Activated CD4-positive, CD25-positive, alpha-beta regulatory T cell (primary cell): ENCODE results near the gene SLC4A1AP.
A peak's percentile ranks its signal among the peaks of the same experiment; 100 is the strongest.
"Not testable (repeated sequence)": the region's sequence is repeated elsewhere in the genome, so short reads cannot be mapped to it uniquely, and the experiment has no call there.

ENCODE experiments used
- DNase-seq, 4 experiments: peaks; one replicate each; lab custom pipeline; 2025; lab: John Stamatoyannopoulos, UW

Gene SLC4A1AP, protein sequence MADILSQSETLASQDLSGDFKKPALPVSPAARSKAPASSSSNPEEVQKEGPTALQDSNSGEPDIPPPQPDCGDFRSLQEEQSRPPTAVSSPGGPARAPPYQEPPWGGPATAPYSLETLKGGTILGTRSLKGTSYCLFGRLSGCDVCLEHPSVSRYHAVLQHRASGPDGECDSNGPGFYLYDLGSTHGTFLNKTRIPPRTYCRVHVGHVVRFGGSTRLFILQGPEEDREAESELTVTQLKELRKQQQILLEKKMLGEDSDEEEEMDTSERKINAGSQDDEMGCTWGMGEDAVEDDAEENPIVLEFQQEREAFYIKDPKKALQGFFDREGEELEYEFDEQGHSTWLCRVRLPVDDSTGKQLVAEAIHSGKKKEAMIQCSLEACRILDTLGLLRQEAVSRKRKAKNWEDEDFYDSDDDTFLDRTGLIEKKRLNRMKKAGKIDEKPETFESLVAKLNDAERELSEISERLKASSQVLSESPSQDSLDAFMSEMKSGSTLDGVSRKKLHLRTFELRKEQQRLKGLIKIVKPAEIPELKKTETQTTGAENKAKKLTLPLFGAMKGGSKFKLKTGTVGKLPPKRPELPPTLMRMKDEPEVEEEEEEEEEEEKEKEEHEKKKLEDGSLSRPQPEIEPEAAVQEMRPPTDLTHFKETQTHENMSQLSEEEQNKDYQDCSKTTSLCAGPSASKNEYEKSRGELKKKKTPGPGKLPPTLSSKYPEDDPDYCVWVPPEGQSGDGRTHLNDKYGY

DNA sequence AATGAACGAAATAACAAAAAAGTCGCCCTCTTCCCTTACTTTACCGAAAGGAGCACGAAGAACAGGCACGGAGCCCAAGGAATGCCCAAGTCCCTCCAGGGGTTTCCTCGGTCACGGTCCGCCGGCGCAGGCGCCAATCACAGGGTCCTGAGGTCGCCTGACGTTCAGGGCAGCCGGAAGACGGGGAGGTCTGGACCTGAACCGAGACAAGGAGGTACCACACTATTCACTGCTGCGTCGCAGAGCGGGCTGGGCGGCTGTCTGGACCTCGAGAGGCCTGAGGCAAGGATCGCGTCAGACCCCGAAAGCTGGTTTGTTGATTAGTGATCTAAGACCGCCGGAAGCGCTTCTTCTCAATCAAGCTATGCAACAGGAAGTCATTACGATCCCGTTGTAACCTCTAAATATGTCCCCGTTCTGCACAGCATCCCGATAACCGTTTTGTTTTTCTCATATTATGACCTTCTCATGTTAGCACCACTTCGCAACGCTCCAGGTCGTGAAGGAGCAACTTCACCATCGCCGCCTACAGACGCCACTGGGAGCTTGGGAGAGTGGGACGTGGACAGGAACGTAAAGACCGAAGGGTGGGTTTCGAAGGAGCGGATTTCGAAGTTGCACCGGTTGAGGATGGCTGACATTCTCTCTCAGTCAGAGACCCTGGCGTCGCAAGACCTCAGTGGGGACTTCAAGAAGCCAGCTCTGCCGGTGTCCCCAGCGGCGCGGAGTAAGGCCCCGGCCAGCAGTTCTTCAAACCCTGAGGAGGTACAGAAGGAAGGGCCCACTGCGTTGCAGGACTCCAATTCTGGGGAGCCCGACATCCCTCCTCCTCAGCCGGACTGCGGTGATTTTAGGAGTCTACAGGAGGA lies at the start of gene SLC4A1AP, which contains the start of gene SUPT7L:
TSS of gene SLC4A1AP (plus strand) at position 605 of the 869 bp plus-strand sequence. CDS start at position 631, 26 bp downstream.
TSS of gene SUPT7L (minus strand) at position 330 of the 869 bp plus-strand sequence. CDS start 1,422 bp downstream, outside the sequence.
- DNase-seq, result peak; percentile 41 to 61 (median 56)

DNA sequence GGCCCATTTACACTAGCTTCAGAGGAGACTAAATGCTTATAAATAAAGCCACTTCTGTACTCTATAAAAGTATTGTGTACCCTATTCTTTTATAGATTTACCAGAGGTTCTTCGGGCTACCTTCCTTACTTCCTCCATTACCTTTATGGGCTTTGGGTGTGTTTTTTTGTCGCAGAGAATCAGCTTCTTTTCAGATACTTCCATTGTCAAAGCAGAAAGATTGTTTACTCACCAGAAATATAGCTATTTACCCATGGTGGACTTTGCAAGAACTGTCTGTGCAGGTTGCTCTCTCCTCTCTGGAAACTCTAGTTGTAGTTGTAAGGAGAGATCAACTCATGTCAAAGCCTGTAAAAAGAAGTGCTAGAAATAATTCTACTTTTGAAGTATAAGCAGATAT lies 49.7 kb upstream of the SLC4A1AP start:
- no peak for DNase-seq

DNA sequence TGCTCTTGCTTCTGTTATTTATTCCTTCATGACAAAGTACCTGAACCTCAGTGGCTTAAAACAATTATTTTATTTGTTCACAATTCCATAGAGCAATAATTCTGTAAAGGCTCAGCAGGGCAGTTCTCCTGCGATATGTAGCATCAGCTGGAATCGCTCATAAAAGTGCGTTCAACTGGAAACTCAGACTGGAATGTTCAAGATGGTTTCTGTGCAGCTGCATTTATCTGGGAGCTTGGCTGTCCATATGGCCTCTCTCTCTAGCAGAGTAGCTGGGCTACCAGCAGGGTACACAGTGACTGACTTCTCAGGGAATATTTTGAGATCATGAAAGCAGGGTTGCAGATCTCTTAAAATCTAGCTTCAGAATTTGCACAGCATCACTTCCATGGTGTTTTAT lies 48.4 kb upstream of the SLC4A1AP start:
- DNase-seq, result no peak

DNA sequence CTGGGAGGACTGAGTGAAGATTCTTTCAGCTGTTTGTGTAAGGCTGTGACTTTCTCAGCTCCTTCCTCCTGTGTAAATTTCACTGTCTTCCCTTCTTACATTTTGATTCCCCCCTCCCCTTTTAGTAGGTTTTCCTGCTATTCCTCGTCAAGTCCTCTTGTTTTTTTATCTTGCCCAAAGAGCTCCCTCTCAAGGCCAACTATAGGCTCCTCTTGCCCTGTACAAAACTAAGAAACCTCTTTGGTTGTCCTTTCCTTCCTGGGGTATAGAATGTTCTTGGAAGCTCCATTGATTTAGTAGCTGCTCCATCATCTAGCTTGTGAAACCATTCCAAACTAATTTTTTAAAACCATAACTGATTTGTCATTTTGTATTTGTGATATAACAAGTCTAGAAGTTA lies 42.2 kb upstream of the SLC4A1AP start:
- DNase-seq, result no peak

DNA sequence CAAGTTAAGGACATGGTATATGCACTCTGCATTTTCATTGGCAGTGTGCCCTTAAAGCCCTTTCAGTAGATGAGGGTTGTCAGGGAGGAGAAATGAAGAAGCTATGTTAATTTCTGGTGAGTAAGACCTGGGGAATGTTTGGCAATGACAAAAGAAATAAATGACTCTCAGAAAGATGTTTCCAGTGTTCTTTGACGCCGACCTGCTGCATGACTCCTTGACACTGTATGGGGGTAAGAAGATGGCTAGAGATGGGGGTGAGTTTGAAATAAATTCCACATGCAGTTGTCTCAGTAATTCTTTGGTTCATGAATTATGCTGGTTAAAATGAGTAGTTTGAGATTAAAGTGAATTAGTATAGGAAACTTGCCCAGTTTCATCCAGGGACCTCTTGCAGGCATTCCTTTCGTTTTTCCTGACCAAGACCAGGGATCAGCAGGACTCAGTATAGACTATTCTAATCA lies 40.7 kb upstream of the SLC4A1AP start:
- DNase-seq, result no peak

DNA sequence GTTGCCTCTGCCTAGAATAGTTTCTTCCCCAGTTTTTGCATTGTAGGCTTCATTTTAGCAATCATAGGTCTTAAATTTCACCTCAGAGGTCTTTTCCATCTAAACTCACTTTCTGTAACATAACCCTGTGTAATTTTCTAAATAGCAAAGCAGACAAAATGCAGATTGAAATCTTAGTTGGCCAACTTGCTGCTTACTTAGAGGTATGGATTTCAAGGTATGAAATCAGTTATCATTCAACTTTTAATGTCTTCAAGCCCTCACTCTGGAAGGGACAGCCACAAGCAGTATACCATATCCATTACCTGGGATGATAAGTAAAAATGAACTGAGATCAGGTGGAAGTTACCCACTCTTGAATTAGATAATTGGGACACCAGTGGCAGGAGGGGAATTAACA lies 38.7 kb upstream of the SLC4A1AP start:
- no peak for DNase-seq

DNA sequence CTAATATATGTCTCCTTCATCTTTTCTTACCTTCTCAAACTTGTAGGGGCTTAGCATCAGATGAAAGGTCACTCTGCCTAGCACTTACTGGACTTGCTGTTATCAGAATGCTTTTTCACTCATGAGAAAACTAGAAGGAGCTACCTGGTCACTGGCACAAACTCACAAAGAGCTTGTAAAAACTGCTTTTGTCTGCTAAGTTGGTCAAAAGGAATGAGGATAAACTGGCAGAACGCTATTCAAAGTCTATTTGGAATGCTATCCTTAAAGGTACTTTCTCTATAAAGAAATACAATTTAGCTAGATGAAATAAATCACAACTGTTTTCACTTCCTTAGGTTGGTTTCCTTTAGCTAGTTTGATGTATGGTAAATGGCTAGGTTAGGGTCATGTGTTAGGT lies 37.4 kb upstream of the SLC4A1AP start:
- not testable (repeated sequence) for DNase-seq

DNA sequence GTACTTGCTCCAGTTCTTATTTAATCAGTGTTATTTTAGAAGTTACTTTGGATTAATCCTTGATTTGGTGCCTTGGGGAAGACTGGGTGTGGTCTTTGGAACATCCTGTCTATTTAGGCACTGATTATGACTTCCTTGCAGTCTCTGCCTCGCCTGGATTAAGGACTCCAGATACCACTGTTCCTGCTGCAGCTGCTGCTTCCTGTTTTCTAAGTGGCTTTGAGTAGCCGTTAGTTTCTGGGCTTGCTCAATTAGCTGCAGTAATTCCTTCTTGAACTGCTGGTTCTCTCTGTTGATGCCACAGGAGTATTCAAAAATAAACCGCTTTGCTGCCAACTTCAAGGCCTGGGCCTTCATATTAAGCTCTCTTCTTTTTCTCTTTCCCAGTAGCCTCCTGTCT lies 36.8 kb upstream of the SLC4A1AP start:
- not testable (repeated sequence) for DNase-seq

DNA sequence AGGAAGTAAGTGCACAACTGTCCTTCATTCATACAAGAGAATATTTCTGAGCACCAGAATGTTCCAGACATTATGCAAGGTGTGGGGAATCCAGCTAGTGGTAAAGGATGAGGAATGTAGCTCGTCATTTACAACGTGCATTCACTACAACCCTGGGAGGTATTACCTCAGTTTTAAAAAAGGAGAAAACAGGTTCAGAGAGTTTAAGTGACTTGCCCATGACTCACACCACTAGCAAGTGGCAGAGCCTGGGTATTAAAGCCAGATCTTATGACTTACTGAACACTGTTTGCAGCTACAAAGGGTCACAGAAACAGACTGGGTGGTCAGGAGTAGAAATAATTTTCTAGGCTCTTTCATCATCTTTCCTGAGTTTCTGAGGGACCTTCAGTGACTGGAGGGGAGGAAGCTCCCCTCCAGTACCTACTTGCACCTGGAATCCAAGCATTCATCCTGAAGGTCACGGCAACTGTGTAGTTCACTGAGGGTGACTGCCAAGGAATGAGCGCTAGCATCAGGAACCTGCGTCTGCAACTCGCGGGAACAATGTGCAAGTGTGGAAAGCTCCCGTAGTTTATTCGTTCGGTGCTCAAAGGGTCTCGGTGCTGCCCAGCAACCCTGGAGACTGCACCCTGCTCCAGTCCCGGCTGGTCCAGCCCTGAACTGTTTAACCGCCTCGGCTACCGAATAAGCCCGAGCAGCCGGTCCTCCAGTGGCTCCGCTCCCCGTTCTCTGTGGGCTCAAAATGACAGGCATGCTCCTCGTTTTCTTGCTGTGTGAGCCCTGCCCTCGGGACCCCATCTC lies 35.5 kb upstream of the SLC4A1AP start:
- no peak for DNase-seq

DNA sequence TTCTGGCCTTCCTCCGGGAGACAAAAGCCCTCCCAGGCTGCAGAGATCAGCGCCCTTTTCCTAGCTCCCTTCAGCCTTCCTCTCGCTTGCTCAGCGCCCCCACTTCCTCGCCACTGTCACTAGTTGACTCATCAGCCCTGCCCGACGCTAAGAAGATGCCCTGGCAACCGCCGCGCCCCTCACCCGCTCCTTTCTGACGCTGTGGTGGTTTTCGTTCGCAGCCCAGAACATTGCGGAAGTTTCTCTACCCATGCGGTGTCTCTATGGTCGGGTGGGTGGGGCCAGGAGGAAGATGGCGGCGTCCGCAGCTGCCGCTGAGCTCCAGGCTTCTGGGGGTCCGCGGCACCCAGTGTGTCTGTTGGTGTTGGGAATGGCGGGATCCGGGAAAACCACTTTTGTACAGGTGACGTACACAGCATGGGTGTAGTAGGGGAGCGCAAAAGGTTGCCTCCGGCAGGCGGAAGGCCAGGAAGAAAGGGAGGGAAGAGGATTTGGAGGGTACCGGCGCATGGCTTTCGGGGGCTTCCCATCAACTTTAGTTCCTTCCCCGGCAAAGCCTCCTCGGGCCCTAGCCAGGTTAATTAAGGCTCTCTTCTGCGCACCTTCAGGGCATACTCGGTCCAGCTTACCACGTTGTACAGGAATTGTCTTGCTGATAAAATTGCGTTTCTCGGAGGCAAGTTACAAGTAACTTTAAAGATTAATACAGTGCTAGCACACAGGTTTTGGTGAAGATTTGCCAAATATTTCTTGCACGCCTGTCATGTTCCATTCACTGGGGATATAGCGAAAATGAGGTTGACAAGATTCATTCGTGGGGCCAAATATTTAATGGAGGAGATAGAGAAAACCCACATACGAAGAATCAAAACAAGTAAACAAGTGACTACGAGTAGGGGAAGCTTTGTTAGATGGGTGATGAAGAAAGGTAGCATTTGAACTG lies 34.7 kb upstream of the SLC4A1AP start, which contains the start of the genes CCDC121 and GPN1:
TSS of gene CCDC121 (minus strand) at position 246 of the 943 bp plus-strand sequence. CDS start 1,213 bp downstream, outside the sequence.
TSS of gene GPN1 (plus strand) at position 284 of the 943 bp plus-strand sequence. CDS start at position 293, 9 bp downstream.
- DNase-seq, result peak; percentile 81 to 90 (median 88)

DNA sequence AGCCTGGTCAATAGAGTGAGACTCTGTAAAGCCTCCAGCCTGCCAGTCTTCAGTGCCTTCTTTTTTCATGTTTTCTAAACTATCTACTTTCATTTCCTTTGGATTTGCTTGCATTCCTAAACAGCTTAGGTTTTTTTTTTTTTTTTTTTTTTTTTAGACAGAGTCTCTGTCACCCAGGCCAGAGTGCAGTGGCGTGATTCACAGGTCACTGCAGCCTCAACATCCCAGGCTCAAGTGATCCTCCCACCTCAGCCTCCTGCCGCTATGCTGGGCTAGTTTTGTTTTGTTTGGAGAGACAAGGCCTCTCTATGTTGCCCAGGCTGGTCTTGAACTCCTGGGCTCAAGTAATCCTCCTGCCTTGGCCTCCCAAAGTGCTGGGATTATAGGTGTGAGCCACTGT lies 33.4 kb upstream of the SLC4A1AP start:
- not testable (repeated sequence) for DNase-seq

DNA sequence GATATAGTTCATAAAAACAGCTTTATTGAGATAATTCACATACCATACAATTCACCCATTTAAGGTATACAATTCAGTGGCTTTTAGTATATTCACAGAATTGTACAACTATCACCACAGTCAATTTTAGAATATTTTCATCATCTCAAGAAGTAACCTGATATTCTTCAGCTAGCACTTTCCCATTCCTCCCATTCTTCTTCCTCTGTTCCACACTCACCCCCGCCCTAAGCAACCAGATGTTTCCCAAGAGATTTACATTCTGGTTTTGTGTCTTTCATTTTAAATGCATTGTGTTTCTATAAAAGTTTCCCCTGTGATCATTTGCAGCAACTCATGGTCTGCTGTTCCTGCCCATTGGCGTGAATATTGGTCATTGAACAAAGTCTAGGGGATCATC lies 29.4 kb upstream of the SLC4A1AP start:
- no peak for DNase-seq

DNA sequence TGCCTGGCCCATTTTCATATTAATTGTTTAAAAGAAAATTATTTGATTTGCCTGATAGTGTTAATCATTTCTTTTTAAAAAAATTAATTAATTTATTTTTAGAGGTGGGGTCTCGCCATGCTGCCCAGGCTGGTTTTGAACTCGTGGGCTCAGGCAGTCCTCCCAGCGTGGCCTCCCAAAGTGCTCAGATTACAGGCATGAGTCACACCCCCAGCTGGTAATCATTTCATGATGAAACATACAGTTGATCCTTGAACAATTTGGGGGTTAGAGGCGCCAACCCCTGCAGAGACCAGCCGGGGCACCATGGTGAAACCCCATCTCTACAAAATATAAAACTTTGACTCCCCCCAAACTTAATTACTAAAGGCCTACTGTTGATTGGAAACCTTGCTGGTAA lies 26.9 kb upstream of the SLC4A1AP start:
- DNase-seq, result no peak

DNA sequence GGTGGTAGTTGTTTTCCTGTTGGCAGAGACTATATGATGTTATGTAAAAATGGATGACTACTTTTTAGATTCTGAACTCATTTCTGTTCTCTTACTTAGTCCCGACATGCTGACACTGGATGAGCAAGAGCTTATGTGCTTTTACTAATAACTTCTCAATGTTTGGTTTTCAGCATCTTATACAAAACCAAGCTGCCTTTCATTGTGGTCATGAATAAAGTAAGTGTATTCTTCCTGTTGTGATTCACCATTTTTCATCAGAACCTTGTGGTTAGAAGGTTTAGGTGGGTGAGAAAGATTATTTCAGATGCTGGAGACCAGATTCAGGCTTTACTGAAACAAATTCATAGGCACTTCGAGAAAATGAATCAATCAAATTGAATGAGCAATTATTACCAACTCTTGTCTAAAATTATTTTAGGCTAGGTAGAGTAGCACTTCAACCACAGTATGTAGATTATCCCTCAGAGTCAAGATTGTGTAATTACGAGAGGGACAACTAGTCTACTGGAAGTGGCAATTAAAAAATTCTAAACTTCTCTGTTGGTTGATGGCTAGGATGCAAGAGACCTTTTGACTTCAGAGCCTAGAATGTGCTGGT lies 25.6 kb upstream of the SLC4A1AP start:
- DNase-seq, result no peak

DNA sequence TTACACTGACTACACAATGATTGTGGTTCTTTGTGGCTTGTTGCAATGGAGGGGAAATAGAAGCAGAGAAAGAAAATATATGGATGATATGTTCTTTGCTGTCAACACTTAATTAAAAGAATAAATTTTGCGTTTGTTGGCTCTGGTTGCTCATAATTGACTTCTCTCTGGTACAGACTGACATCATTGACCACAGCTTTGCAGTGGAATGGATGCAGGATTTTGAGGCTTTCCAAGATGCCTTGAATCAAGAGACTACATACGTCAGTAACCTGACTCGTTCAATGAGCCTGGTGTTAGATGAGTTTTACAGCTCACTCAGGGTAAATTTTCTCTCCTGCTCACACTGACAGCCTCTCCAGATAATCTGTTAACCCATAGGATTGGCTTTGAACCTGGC lies 25.0 kb upstream of the SLC4A1AP start:
- no peak for DNase-seq

DNA sequence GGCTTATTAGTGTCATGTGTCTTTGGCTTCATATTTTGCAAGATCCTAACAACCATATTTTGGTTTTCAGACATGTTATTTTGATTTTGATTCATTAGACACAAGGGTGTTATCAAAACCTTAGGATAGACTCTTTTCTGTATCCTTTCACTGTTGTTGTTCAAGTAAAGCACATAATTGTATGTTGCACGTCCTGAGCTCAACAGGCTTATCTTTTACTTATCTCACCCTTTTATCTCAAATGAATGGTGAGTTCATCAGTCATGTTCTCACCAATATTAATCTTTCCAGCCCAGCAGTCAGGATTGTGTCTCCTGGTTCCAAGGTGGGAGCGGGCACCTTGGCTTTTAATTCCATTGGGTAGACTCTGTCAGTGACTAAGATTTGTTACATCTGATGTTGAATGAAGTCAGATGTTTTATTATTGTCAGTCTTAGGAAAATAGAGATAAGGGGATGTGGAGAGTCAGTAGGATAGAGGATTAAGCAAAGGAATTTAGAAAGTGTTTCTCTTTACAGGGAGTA lies 22.9 kb upstream of the SLC4A1AP start:
- no peak for DNase-seq

DNA sequence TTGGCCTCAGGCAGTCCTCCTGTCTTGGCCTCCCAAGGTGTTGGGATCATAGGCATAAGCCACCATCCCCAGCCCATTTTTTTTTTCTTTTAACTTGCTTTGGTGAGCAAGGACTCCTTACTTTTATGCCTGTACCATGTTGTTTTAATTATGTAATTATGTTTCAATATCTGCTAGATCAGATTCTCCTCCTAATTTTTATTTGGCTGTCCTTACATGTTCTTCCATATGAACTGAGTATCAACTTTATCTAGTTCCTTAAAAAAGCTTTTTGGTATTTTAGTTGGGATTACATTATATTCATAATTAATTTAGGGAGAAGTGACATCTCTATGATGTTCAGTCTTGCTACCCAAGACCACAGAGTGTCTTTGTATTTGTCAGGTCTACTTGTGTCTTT lies 18.5 kb upstream of the SLC4A1AP start:
- no peak for DNase-seq

DNA sequence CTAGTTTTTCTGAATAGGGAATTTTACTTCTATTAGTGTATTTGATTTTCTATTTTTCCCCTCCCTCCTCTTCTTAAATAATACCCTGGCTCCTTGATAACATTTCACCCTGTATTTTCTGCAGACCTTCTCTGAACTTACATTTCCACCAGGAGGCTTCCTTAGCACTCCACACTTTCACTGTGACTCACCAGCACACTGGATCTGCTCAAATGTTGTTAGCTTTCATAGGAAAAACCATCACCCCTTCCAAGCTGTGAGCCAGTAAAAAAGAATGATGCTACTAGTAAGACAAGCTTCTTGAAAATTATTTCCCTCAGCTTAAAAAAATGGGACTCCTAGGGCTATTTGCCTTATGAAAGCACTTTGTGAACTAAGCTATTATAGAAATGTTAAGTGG lies 16.4 kb upstream of the SLC4A1AP start:
- no peak for DNase-seq

DNA sequence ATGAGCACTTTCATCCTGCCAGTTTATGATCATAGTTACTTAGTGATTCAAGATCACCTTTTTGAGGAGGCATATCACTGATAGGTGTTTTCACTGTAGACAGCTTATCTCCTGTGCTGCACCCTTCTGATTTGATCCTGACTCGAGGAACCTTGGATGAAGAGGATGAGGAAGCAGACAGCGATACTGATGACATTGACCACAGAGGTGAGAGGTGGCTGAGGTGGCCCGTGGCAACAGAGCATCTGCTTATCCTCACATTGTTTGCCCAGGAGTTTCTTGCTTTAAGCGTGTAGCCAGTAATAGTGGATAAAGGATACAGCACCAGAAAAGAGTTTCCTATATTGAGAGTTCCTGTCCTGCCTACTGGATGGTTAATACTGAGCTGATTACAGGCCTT lies 16.0 kb upstream of the SLC4A1AP start:
- DNase-seq, result no peak
